HG03066 (cell line): ENCODE measurements around the gene EPHB2.

Experiments
- ATAC-seq: cut with Tn5 transposase; IDR thresholded peaks from one replicate; pipeline ENCODE4 v1.9.1; 2021; ENCODE audit warnings: low read depth; ENCODE audit not compliant: unreplicated experiment

The EPHB2 gene

GRCh38 chr1:22794647-22795365 is 84.2 kb downstream of the EPHB2 start:
- ATAC-seq = no peak

GRCh38 chr1:22795366-22795714 is 84.7 kb downstream of the EPHB2 start:
- ATAC-seq = no peak

- no peak for ATAC-seq
These were observed 86.0 kb downstream of the EPHB2 start for GRCh38 chr1:22796642-22797041.

GRCh38 chr1:22798083-22798482 is 87.4 kb downstream of the EPHB2 start:
- ATAC-seq = no peak

- no peak for ATAC-seq
These were observed 89.3 kb downstream of the EPHB2 start for GRCh38 chr1:22799971-22800370.

- ATAC-seq = no peak
These were observed 90.0 kb downstream of the EPHB2 start for GRCh38 chr1:22800629-22801028.

GRCh38 chr1:22801347-22801746 is 90.7 kb downstream of the EPHB2 start:
- ATAC-seq = no peak

GRCh38 chr1:22801761-22802160 is 91.1 kb downstream of the EPHB2 start:
- ATAC-seq = no peak

GRCh38 chr1:22803833-22804232 is 93.2 kb downstream of the EPHB2 start:
- no peak for ATAC-seq

- no peak for ATAC-seq
These were observed 93.8 kb downstream of the EPHB2 start for GRCh38 chr1:22804406-22804805.

- no peak for ATAC-seq
These were observed 94.5 kb downstream of the EPHB2 start for GRCh38 chr1:22804969-22805671.

GRCh38 chr1:22805672-22806038 is 95.0 kb downstream of the EPHB2 start:
- no peak for ATAC-seq

- no peak for ATAC-seq
These were observed 95.9 kb downstream of the EPHB2 start for GRCh38 chr1:22806584-22806983.

GRCh38 chr1:22807340-22807739 is 96.7 kb downstream of the EPHB2 start:
- ATAC-seq = no peak

- no peak for ATAC-seq
These were observed 97.6 kb downstream of the EPHB2 start for GRCh38 chr1:22808186-22808675.

- no peak for ATAC-seq
These were observed 98.2 kb downstream of the EPHB2 start for GRCh38 chr1:22808676-22809483.

- no peak for ATAC-seq
These were observed 99.1 kb downstream of the EPHB2 start for GRCh38 chr1:22809783-22810182.

- no peak for ATAC-seq
These were observed 99.7 kb downstream of the EPHB2 start for GRCh38 chr1:22810378-22810777.

- ATAC-seq = no peak
These were observed 101.6 kb downstream of the EPHB2 start for GRCh38 chr1:22812092-22812880.

GRCh38 chr1:22812993-22813790 is 102.6 kb downstream of the EPHB2 start:
- ATAC-seq = no peak
